ENCODE measurements around the gene HPS4.
"Not testable (repeated sequence)": the region's sequence is repeated elsewhere in the genome, so short reads cannot be mapped to it uniquely, and the experiment has no call there.

HPS4 gene

GRCh38 chr22:26483439-26484359 lies at the start of gene HPS4, which contains the start of gene SRRD:
TSS of gene HPS4 (minus strand) at chr22:26483783. CDS start at chr22:26481762, 2,021 bp downstream.
TSS of gene SRRD (plus strand) at chr22:26483877. CDS start at chr22:26483891, 14 bp downstream.
- Mint-ChIP-seq H3K27me3 (no peaks in the 10 kb centered on the region), H3K4me3 (peak within 1 kb of the TSS; percentile 96), H3K9me3 (no peaks in the 10 kb centered on the region), H3K27ac (peak within 1 kb of the TSS; percentile 96), H3K4me1 (peaks cover 67% of the 10 kb centered on the region), H3K36me3 (ENCODE audit: low read depth) (peaks cover 28% of the 10 kb centered on the region)
- ATAC-seq: peak; percentile 86
- peak; percentile 94 for DNase-seq

GRCh38 chr22:26529345-26529744 lies 45.8 kb upstream of the HPS4 start:
- no peak for DNase-seq
- H3K27ac Mint-ChIP-seq: no peak overlapping the region
- peaks cover 28% of the 10 kb centered on the region for H3K36me3 Mint-ChIP-seq (ENCODE audit: low read depth)
- H3K27me3 Mint-ChIP-seq: no peaks in the 10 kb centered on the region
- H3K4me1 Mint-ChIP-seq: peaks cover 20% of the 10 kb centered on the region
- H3K4me3 Mint-ChIP-seq: no peak overlapping the region
- no peak for ATAC-seq
- H3K9me3 Mint-ChIP-seq: no peaks in the 10 kb centered on the region

- not testable (repeated sequence) for H3K9me3 Mint-ChIP-seq, H3K27me3 Mint-ChIP-seq, ATAC-seq, H3K27ac Mint-ChIP-seq, H3K4me3 Mint-ChIP-seq, DNase-seq
- H3K36me3 Mint-ChIP-seq (ENCODE audit: low read depth): peaks cover 28% of the 10 kb centered on the region
- peaks cover 15% of the 10 kb centered on the region for H3K4me1 Mint-ChIP-seq
Measured at GRCh38 chr22:26528518-26528917, 44.9 kb upstream of the HPS4 start.

- DNase-seq: no peak
- H3K4me3 Mint-ChIP-seq: no peak overlapping the region
- H3K27ac Mint-ChIP-seq: no peak overlapping the region
- peaks cover 9% of the 10 kb centered on the region for H3K4me1 Mint-ChIP-seq
- ATAC-seq: no peak
- H3K27me3 Mint-ChIP-seq: no peaks in the 10 kb centered on the region
- H3K36me3 Mint-ChIP-seq (ENCODE audit: low read depth): peaks cover 28% of the 10 kb centered on the region
- no peaks in the 10 kb centered on the region for H3K9me3 Mint-ChIP-seq
Measured at GRCh38 chr22:26527574-26528465, 44.2 kb upstream of the HPS4 start.

- Mint-ChIP-seq H3K4me1 (peaks cover 3% of the 10 kb centered on the region), H3K27ac (no peak overlapping the region), H3K4me3 (no peak overlapping the region), H3K36me3 (ENCODE audit: low read depth) (peaks cover 22% of the 10 kb centered on the region), H3K27me3 (no peaks in the 10 kb centered on the region), H3K9me3 (no peaks in the 10 kb centered on the region)
- DNase-seq (no peak), ATAC-seq (no peak)
Measured at GRCh38 chr22:26527167-26527566, 43.6 kb upstream of the HPS4 start.

- DNase-seq (no peak), ATAC-seq (no peak)
- no peaks in the 10 kb centered on the region for H3K9me3 Mint-ChIP-seq
- no peaks in the 10 kb centered on the region for H3K4me1 Mint-ChIP-seq
- no peaks in the 10 kb centered on the region for H3K27me3 Mint-ChIP-seq
- H3K27ac Mint-ChIP-seq: peak overlapping the region; percentile 11
- H3K36me3 Mint-ChIP-seq (ENCODE audit: low read depth): peaks cover 15% of the 10 kb centered on the region
- no peak overlapping the region for H3K4me3 Mint-ChIP-seq
Measured at GRCh38 chr22:26525946-26526564, 42.5 kb upstream of the HPS4 start.

DNA sequence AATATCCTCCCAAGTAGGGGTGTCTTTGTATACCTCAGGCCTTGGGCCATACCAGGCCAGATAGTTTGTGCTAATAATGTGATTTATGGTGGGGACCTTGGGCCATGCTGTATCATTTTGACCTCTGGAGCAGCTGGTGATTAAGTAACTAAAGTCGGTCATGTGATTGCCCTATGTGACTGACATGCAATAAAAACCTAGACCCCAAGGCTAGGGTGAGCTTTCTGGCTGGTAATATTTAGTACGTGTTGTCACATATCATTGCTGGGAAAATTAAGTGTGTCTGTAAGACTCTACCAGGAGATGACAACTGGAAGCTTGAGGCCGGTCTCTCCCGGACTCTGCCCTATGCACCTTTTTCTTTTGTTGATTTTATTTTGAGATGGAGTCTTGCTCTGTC lies 41.3 kb upstream of the HPS4 start:
- peaks cover 7% of the 10 kb centered on the region for H3K36me3 Mint-ChIP-seq (ENCODE audit: low read depth)
- ATAC-seq (no peak), DNase-seq (no peak)
- no peaks in the 10 kb centered on the region for H3K9me3 Mint-ChIP-seq
- no peaks in the 10 kb centered on the region for H3K27me3 Mint-ChIP-seq
- H3K4me3 Mint-ChIP-seq: no peak overlapping the region
- no peak overlapping the region for H3K27ac Mint-ChIP-seq
- H3K4me1 Mint-ChIP-seq: no peaks in the 10 kb centered on the region

- ATAC-seq: no peak
- no peaks in the 10 kb centered on the region for H3K9me3 Mint-ChIP-seq
Measured at GRCh38 chr22:26522592-26522991, 39.0 kb upstream of the HPS4 start.

DNA sequence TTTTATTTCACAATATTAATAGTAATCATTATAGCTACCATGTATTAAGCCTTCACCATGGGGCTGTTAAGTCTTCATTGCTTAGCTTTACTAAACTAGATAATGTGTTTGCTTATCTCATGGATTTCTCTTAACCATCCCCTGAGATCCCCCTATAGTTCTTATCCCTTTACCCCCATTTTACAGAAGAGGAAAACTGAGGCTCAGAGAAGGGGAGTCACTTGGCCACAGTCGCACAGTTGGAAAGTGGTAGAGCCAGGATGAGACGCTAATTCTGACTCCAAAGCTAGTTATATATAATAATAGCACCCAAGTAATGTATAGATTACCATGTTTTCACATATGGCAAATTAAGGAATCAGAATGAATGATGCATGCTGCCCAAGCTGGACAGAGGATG lies 38.4 kb upstream of the HPS4 start:
- ATAC-seq (no peak), DNase-seq (no peak)
- Mint-ChIP-seq H3K4me3 (no peak overlapping the region), H3K27me3 (no peaks in the 10 kb centered on the region), H3K9me3 (no peaks in the 10 kb centered on the region), H3K36me3 (ENCODE audit: low read depth) (peaks cover 4% of the 10 kb centered on the region), H3K4me1 (peaks cover 2% of the 10 kb centered on the region), H3K27ac (no peak overlapping the region)

More at GRCh38 chr22:26522592-26522991, 39.0 kb upstream of the HPS4 start:
- DNase-seq: no peak
- Mint-ChIP-seq H3K4me1 (peaks cover 2% of the 10 kb centered on the region), H3K36me3 (ENCODE audit: low read depth) (peaks cover 4% of the 10 kb centered on the region), H3K27ac (no peak overlapping the region), H3K4me3 (no peak overlapping the region), H3K27me3 (no peaks in the 10 kb centered on the region)

- DNase-seq (no peak), ATAC-seq (no peak)
- H3K9me3 Mint-ChIP-seq: no peaks in the 10 kb centered on the region
- no peaks in the 10 kb centered on the region for H3K27me3 Mint-ChIP-seq
- H3K4me1 Mint-ChIP-seq: peaks cover 22% of the 10 kb centered on the region
- H3K27ac Mint-ChIP-seq: no peak overlapping the region
- H3K4me3 Mint-ChIP-seq: no peak overlapping the region
- H3K36me3 Mint-ChIP-seq (ENCODE audit: low read depth): no peaks in the 10 kb centered on the region
Measured at GRCh38 chr22:26517429-26517828, 33.8 kb upstream of the HPS4 start.

DNA sequence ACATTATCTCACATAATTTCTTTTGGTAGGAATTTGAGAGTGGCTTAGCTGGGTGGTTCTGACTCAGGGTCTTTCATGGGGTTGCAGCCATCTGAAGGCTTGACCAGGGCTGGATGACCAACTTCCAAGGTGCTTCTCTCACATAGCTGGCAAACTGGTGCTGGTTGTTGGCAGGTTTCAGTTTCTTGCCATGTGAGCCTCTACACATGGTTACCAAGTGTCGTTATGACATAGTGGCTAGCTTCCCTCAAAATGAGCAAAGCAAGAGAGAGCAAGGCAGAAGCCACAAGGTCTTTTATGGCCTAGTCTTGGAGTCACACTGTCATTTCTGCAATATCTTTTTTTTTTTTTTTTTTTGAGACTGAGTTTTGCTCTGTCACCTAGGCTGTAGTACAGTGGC lies 32.9 kb upstream of the HPS4 start:
- Mint-ChIP-seq H3K27ac (no peak overlapping the region), H3K4me3 (no peak overlapping the region), H3K4me1 (peaks cover 27% of the 10 kb centered on the region), H3K36me3 (ENCODE audit: low read depth) (peaks cover 3% of the 10 kb centered on the region), H3K9me3 (no peaks in the 10 kb centered on the region), H3K27me3 (no peaks in the 10 kb centered on the region)
- DNase-seq (no peak), ATAC-seq (no peak)

- Mint-ChIP-seq H3K27ac (no peak overlapping the region), H3K27me3 (no peaks in the 10 kb centered on the region), H3K4me3 (no peak overlapping the region), H3K36me3 (ENCODE audit: low read depth) (peaks cover 3% of the 10 kb centered on the region), H3K9me3 (no peaks in the 10 kb centered on the region), H3K4me1 (peaks cover 33% of the 10 kb centered on the region)
- ATAC-seq: no peak
- no peak for DNase-seq
Measured at GRCh38 chr22:26515931-26516330, 32.3 kb upstream of the HPS4 start.

GRCh38 chr22:26514419-26515161 lies 31.0 kb upstream of the HPS4 start:
- no peaks in the 10 kb centered on the region for H3K27me3 Mint-ChIP-seq
- DNase-seq (no peak), ATAC-seq (no peak)
- peaks cover 39% of the 10 kb centered on the region for H3K4me1 Mint-ChIP-seq
- peaks cover 10% of the 10 kb centered on the region for H3K36me3 Mint-ChIP-seq (ENCODE audit: low read depth)
- no peak overlapping the region for H3K4me3 Mint-ChIP-seq
- no peak overlapping the region for H3K27ac Mint-ChIP-seq
- no peaks in the 10 kb centered on the region for H3K9me3 Mint-ChIP-seq

DNA sequence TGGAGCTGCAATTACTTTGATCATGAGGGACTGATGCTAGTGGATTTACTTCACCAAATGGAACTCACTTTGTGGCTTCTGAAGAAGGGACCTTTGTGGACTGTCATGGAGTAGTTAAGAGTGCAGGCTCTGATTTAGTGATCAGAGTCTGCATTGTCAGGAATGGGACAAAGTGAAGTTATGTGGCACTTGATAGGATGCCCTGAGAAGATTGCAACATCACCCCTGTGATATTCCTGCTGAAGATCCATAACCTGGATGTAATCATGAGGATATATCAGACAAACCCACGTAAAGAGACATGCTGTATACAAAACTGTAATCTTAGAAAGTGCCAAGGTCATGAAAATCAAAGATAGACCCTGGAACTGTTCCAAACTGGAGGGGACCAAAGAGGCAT lies 30.3 kb upstream of the HPS4 start:
- peaks cover 16% of the 10 kb centered on the region for H3K36me3 Mint-ChIP-seq (ENCODE audit: low read depth)
- H3K27me3 Mint-ChIP-seq: no peaks in the 10 kb centered on the region
- peak overlapping the region; percentile 96 for H3K27ac Mint-ChIP-seq
- DNase-seq (no peak), ATAC-seq (no peak)
- H3K4me1 Mint-ChIP-seq: peaks cover 39% of the 10 kb centered on the region
- H3K9me3 Mint-ChIP-seq: no peaks in the 10 kb centered on the region
- peak overlapping the region; percentile 100 for H3K4me3 Mint-ChIP-seq

Measured in activated naive CD8-positive, alpha-beta T cell treated with anti-CD3 and anti-CD28 coated beads, Interleukin-2, amount 50 U/mL, for 24 hours (primary cell).